ENCODE results near the gene BICD1.

The BICD1 gene

GRCh38 chr12:32360956-32361355 lies 254.3 kb downstream of the BICD1 start:
- peak; percentile 58 for DNase-seq

DNA sequence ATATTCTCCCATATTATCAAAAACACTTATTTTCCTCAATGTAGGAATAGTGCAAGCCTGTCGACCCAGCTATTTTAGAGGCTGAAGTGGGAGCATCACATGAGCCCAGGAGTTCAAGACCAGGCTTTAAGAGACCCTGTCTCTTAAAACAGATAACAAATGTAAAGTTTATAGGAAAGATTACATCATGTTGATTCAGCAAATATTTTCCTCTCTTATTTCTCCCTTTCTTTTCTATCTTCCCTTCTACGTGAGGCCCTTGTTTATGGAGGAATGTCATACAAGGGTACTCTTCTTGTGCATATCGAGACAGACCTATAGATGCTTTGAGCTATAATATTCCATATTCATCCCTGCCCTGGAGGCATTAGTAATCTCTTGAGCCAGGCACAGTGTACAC lies 256.2 kb downstream of the BICD1 start:
- no peak for DNase-seq

- peak; percentile 87 for DNase-seq
Observed at GRCh38 chr12:32365473-32366064, 258.9 kb downstream of the BICD1 start.

GRCh38 chr12:32366714-32367113 lies 260.1 kb downstream of the BICD1 start:
- DNase-seq, result no peak

DNA sequence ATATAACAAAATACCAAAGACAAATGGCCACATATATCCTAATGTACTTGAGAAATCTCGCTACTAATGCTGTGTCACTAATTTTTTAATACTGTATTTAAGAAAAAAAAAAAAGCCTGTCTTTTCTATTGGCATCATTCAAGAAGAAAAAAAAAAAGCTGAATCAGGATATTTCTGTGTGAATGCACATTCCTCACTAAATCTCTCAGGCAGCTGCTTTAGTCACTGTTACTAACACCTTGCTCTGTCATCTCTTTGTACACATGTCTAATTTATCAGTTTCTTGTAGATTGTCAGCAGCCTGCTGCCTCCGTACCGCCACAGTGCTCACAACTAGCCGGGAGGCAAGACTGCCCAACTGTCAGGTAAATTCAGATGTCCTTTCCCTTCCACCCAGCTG lies 260.7 kb downstream of the BICD1 start:
- no peak for DNase-seq

GRCh38 chr12:32369202-32369601 lies 262.6 kb downstream of the BICD1 start:
- DNase-seq, result no peak

GRCh38 chr12:32377344-32378055 lies 270.9 kb downstream of the BICD1 start:
- peak; percentile 56 for DNase-seq

DNA sequence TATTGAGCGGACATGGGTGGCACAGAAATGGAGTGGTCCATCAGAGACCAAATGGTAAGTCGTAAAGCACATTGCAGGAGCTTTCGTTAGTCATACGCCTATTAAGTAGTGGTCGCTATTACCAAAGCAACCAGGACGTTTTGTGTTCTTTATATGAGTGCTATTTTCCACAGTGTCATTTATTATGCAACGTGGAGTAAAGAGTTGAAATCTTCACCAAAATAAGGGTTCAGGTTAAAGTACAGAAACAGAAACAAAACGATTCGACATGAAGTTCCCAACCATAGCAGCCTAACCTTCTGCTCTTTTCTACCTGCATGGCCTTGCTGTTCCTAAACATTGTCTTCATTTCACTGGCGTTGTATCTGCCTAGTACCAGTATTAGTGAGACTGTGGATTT lies 272.6 kb downstream of the BICD1 start:
- no peak for DNase-seq

DNA sequence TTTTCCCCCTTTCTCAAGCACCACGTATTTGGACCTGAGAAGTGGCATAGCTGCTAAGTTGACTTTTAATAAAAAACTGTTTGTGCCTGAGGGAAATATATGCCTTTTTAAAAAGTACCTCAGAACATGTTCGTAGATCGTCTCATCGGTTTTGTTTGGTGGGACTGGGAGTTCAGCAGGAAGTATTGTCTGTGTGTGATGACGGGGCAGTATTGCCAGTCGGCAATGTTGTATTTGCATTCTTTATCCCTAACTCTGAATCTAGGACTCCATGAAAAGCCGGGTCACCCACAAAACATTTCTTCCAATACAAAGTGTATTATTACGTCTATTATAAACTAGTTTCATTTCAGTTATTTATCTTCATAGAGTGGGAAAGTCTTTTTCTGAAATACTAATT lies 273.0 kb downstream of the BICD1 start:
- DNase-seq, result no peak

DNA sequence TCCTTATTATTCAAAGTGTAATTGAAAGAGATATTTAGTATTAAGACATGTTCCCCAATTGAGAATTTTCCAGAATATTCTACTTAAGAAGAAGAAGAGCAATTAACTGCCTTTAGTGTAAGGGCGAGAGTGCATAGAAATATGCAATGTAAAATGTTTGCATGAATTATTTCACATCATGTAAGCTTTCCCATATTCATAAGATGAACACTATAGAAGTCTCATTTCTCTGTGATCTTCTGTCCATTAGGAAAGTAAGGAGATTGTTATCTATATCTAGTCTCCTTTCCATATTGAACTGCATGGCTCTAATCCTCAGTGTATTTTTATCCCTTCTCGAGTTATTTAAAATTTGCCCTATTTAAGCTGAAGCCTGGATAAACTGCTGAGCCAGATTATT lies 275.6 kb downstream of the BICD1 start:
- DNase-seq, result no peak

GRCh38 chr12:32390572-32391219 lies 284.0 kb downstream of the BICD1 start:
- DNase-seq, result peak; percentile 61

DNA sequence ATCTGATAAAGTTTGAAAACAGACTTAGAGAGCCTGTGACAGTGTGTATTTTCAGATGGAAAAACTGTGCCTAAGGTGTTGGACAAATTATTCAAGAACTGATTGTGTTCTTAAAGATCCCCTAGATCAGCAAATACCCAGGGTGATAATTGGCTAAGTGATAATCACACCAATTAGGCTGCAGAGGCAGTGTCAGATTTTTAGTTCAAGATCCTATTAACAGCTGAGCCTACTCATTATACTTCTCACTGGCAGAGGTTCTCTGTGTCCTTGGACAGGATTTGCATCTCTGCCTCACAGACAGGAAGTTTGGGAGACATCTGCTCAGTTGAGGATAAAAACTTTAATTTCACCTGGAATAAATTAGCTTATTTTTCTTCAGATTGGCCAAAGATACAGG lies 288.4 kb downstream of the BICD1 start:
- no peak for DNase-seq

- no peak for DNase-seq
Observed at GRCh38 chr12:32397696-32398095, 291.0 kb downstream of the BICD1 start.

- peak; percentile 30 for DNase-seq
Observed at GRCh38 chr12:32398181-32398580, 291.5 kb downstream of the BICD1 start.

DNA sequence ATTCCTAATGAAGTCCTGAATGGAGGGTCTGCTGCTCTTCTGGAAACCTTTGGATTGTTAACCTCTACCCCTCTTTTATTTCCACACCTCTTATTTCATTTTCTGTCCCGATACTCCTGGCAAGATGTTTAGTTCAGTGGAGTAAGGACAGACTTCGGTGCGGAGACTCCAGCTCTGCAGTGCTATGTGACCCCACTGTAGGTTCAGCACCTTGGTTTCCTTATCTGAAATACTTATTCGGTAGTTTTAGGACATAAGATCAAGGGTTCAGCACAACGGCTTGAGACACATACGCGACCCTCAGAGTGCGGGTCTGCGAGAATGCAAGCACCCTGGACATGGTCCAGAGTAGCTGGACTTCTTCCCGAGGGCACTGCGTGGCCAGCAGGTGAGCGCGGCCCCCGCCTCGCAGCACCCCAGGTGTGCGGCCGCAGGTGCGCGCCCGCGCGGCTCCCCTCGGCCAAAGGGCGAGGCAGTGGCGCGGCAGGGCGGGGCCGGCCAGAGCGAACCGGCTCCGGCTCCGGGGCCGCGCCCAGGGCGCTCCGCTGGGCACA lies 292.2 kb downstream of the BICD1 start:
- no peak for DNase-seq

DNA sequence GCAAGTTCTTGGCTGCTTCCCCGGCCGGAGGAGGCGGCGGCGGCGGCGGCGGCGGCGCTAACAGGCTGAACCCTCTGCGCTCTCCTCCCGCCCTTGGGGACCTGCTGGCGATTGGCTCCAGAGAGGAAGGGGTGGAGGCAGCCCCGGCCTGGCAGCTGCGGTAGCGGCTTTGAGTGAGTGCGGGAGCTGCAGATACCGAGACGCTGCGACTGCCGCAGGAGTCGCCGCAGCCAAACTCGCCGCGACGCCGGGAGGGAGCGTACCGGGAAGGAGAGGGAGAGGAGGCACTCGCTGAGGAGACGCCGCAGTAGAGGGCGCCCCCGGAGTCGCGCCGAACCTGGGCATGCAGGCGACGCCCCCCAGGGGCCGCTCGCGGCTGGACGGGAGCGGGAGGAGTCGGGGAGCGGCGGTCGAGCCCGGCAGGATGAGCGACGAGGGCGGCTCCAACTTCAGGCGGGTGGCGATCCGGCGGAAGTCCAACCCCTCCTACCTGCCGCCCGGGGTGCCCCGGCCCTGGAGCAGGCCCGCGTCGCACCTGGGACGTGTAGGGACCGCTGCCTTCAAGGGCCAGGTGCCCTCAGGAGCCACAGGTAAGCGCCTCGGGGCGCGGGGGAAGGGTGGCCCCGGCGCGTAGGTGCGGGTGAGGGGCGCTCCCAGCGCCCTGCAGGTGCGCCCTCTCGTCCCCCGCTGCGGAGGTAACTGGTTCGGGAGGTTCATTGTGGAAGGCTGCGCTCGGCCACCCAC lies 292.9 kb downstream of the BICD1 start, which contains the start of gene FGD4:
Gene FGD4 (plus strand): TSS at position 189 of the 744 bp plus-strand sequence.
- peak; percentile 96 for DNase-seq

DNA sequence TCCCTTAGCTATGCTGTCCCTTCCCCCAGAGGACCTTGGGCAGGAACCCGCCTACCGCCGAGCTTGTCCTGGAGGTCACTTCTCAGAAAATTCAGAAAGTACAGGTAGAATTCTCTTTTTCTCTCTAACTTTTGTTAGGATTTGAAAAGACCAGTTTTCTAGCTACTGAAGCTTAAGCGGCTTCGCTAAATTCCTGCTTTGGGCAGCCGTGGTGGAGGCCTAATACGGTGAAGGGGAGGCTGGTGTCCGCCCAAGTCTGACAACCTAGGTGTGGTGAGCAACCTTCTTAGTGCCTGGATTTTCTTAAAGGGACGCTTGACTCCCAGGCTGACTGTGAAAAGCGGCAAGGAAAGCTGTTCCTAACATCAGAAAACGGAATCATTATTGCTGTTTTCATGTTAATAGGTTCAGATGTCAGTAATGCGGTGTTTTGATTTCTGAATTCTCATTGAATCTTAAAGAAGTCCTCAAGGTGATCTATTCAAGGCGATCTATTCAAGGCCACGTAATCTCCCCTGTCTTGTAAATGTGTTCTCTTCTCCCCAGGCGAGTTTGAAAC lies 293.5 kb downstream of the BICD1 start:
- DNase-seq, result no peak

DNA sequence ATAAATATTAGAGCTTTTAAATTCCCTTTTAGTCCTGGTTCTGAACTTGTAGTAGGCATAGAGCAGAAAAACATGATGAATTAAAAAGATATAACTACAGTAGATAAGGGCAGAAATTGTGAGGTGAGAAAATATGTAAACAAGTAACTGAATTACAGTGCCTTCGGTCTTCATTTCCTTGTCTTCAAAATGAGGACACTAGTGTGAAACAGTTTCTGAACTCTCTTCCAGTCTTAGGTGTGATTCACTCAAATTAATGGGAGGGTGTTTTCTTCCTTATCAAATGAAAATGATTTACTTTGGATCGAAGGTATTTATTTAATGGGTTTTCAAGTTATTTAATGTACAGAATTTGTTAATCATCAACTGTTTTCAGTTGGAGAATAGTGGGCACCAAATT lies 294.2 kb downstream of the BICD1 start:
- DNase-seq, result no peak

- no peak for DNase-seq
Observed at GRCh38 chr12:32402170-32402569, 295.5 kb downstream of the BICD1 start.

DNA sequence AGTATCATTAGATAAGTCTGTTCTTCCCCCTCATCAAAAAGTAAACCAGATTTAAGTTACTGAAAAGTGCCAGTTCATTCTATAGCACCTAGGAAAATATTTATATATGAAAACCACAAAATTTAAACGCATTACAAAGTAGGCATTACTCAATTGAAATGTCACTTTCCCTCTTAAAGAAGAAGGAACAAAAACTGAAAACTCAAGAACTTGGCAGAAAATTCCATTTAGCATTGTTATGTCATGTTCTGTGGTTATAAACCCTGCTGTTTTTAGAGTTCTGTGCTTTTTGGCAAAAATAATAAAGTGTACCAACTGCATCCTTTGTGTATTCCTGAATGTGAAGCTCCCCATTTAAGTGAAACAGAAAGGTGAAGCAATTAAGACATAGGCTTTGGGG lies 296.3 kb downstream of the BICD1 start:
- no peak for DNase-seq

DNA sequence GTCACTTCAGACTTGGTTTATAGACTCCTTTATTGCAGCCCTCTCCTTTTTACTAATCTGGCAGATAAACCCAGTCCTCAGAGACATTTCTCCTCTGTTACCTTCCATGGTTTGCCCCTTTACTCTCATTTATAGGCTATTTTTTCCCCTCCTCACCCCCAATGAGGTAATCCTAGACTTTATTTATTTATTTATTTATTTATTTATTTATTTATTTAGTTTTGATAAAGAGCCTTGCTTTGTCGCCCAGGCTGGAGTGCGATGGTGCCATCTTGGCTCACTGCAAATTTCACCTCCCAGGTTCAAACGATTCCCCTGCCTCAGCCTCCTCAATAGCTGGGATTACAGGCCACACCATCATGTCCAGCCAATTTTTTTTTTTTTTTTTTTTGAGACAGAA lies 301.1 kb downstream of the BICD1 start:
- DNase-seq, result no peak

DNA sequence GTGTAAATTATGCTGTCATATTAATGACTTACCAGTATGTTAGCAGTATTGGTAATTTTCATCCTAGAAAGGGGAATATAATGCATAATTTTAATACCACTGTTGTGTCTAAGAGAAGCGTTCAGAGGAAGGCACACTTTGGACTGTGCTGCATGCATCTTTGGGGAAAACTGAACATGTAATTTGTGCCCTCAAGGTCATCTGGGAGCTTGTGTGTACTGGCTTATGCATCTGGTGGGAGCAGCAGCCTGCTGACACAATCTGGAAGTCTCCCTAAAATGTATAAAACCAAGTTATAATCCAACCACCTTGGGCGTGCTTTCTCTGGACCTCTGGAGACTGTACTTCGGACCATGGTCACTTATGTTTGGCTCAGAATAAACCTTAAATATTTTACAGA lies 306.8 kb downstream of the BICD1 start:
- DNase-seq, result no peak

GRCh38 chr12:32418221-32418620 lies 311.6 kb downstream of the BICD1 start:
- DNase-seq, result no peak
